H1 (cell line): Measurements from ENCODE around the gene GNAQ. TPM values are rescaled to one million over a fixed set of nuclear protein-coding genes. Genes with fewer than 3 reads are reported as not detected.
"Not testable (repeated sequence)": the region's sequence is repeated elsewhere in the genome, so short reads cannot be mapped to it uniquely, and the experiment has no call there.

ENCODE experiments used
- CTCF ChIA-PET: fragments of 300-600 bp; sonication (Branson Sonifier 250); formaldehyde crosslinking; loops from one replicate; lab custom pipeline; 2021; ENCODE audit not compliant: partially characterized antibody; lab: Charles Lee
- POLR2A ChIA-PET: fragments of 300-600 bp; sonication (Branson Sonifier 250); formaldehyde crosslinking; loops from one replicate; lab custom pipeline; 2021; ENCODE audit warnings: inconsistent platforms; ENCODE audit not compliant: partially characterized antibody; lab: Charles Lee
- DNase-seq, 2 experiments: peaks; one replicate each; pipeline versions ENCODE4 v3.0.0 to v3.0.0-alpha.2; 2010 to 2022; ENCODE audit warnings: low spot score in 2 of 2, low read depth in 1 of 2, mixed read lengths in 1 of 2
- FAIRE-seq: peaks from 2 replicates; lab custom pipeline; 2011; peaks lifted over from hg19 to GRCh38; lab: Jason Lieb, UNC
- H2AFZ ChIP-seq: 2 replicates; pipeline ENCODE4 v1.8.1; 2012; ENCODE audit warnings: low read length, inconsistent platforms
- H2AK5ac ChIP-seq: 2 replicates; pipeline ENCODE4 v1.6.1; 2013; ENCODE audit warnings: low read depth, low read length
- H2BK120ac ChIP-seq: replicated peaks from 2 replicates; pipeline ENCODE3; 2013; ENCODE audit warnings: low read depth, low read length, inconsistent platforms
- H2BK12ac ChIP-seq: 2 replicates; pipeline ENCODE4 v1.6.1; 2013; ENCODE audit warnings: low read depth, low read length
- H2BK15ac ChIP-seq: 2 replicates; pipeline ENCODE4 v1.6.1; 2013; ENCODE audit warnings: low read length
- H2BK20ac ChIP-seq: 2 replicates; pipeline ENCODE4 v1.6.1; 2013; ENCODE audit warnings: low read length
- H2BK5ac ChIP-seq: 2 replicates; pipeline ENCODE4 v1.6.1; 2013; ENCODE audit warnings: low read depth, low read length
- H3K14ac ChIP-seq: 2 replicates; pipeline ENCODE4 v1.6.1; 2013; ENCODE audit warnings: inconsistent platforms; ENCODE audit not compliant: insufficient read length
- H3K18ac ChIP-seq: 2 replicates; pipeline ENCODE4 v1.6.1; 2013; ENCODE audit warnings: low read length; ENCODE audit errors: extremely low read depth
- H3K23ac ChIP-seq: 2 replicates; pipeline ENCODE4 v1.6.1; 2013; ENCODE audit warnings: inconsistent platforms; ENCODE audit not compliant: insufficient read length
- H3K23me2 ChIP-seq: 2 replicates; pipeline ENCODE4 v1.6.1; 2013; ENCODE audit warnings: low read depth, low read length
- H3K27ac ChIP-seq: 2 replicates; pipeline ENCODE4 v1.6.1; 2011; ENCODE audit warnings: low read depth, low read length, inconsistent platforms
- H3K27me3 ChIP-seq, 4 experiments: replicated peaks in 1 of 4; 1 replicate in 1 of 4; 2 replicates in 3 of 4; pipeline versions ENCODE4 v1.6.1 to v1.8.1; 2011 to 2013; ENCODE audit warnings: low read length in 3 of 4, mild to moderate bottlenecking in 3 of 4, inconsistent platforms in 2 of 4, mixed read lengths in 2 of 4, moderate library complexity in 1 of 4; ENCODE audit not compliant: control insufficient read depth in 3 of 4, insufficient read depth in 3 of 4; ENCODE audit errors: extremely low read depth in 1 of 4
- H3K36me3 ChIP-seq, 4 experiments: 2 replicates each; pipeline versions ENCODE4 v1.6.1 to v1.8.1; 2011 to 2013; ENCODE audit warnings: mild to moderate bottlenecking in 4 of 4, low read length in 3 of 4, moderate library complexity in 2 of 4, control low read depth in 1 of 4, inconsistent platforms in 1 of 4; ENCODE audit not compliant: insufficient read depth in 4 of 4, control insufficient read depth in 2 of 4
- H3K4ac ChIP-seq: replicated peaks from 2 replicates; pipeline ENCODE3; 2013; ENCODE audit warnings: low read length, low read depth, mixed read lengths, inconsistent platforms; ENCODE audit not compliant: insufficient read length
- H3K4me1 ChIP-seq, 4 experiments: replicated peaks in 1 of 4; 1 replicate in 1 of 4; 2 replicates in 3 of 4; pipeline versions ENCODE4 v1.6.1 to v1.8.1; 2011 to 2013; ENCODE audit warnings: low read length in 3 of 4, inconsistent platforms in 2 of 4, mixed read lengths in 1 of 4; ENCODE audit not compliant: insufficient read depth in 4 of 4, control insufficient read depth in 3 of 4
- H3K4me2 ChIP-seq, 2 experiments: 2 replicates each; pipeline versions ENCODE4 v1.6.1 to v1.8.1; 2011 to 2013; ENCODE audit warnings: low read depth in 2 of 2, low read length in 2 of 2, control low read depth in 1 of 2, inconsistent platforms in 1 of 2, mild to moderate bottlenecking in 1 of 2; ENCODE audit not compliant: insufficient read depth in 1 of 2
- H3K4me3 ChIP-seq, 4 experiments: fragments of 200-600, 300-600 bp in 1 of 4; sonication (generic), shearing (Covaris generic), sonication (Bioruptor Twin) in 1 of 4; 2 replicates each; pipeline versions ENCODE4 v1.5.1 to v1.8.1; 2011 to 2016; ENCODE audit warnings: low read length in 4 of 4, low read depth in 3 of 4, control low read depth in 2 of 4, inconsistent platforms in 2 of 4, mild to moderate bottlenecking in 2 of 4, mixed read lengths in 1 of 4, moderate library complexity in 1 of 4; ENCODE audit not compliant: insufficient read depth in 2 of 4; ENCODE audit errors: extremely low read depth in 1 of 4
- H3K56ac ChIP-seq: replicated peaks from 2 replicates; pipeline ENCODE3; 2013; ENCODE audit warnings: low read depth, mild to moderate bottlenecking, mixed read lengths, low read length, inconsistent platforms; ENCODE audit not compliant: insufficient read length
- H3K79me1 ChIP-seq: 2 replicates; pipeline ENCODE4 v1.6.1; 2013; ENCODE audit warnings: low read depth, low read length, control low read depth
- H3K79me2 ChIP-seq, 2 experiments: 2 replicates each; pipeline versions ENCODE4 v1.6.1 to v1.8.1; 2012 to 2013; ENCODE audit warnings: low read length in 2 of 2, mild to moderate bottlenecking in 2 of 2, inconsistent platforms in 1 of 2; ENCODE audit not compliant: insufficient read depth in 2 of 2, control insufficient read depth in 1 of 2
- H3K9ac ChIP-seq, 4 experiments: replicated peaks in 1 of 4; 1 replicate in 1 of 4; 2 replicates in 3 of 4; pipeline versions ENCODE4 v1.6.1 to v1.8.1; 2011 to 2013; ENCODE audit warnings: low read depth in 3 of 4, low read length in 3 of 4, control low read depth in 2 of 4, mild to moderate bottlenecking in 2 of 4, moderate library complexity in 2 of 4, inconsistent platforms in 1 of 4; ENCODE audit errors: extremely low read depth in 1 of 4
- H3K9me3 ChIP-seq, 2 experiments: 2 replicates each; pipeline versions ENCODE4 v1.6.1 to v1.8.1; 2012 to 2013; ENCODE audit warnings: mild to moderate bottlenecking in 2 of 2, moderate library complexity in 2 of 2, control low read depth in 1 of 2, inconsistent platforms in 1 of 2, low read depth in 1 of 2, low read length in 1 of 2, mixed read lengths in 1 of 2; ENCODE audit not compliant: insufficient read depth in 2 of 2
- H4K20me1 ChIP-seq, 2 experiments: replicated peaks in 1 of 2; 2 replicates each; pipeline versions ENCODE3 to v1.8.1; 2011 to 2013; ENCODE audit warnings: inconsistent platforms in 2 of 2, low read length in 2 of 2, mild to moderate bottlenecking in 1 of 2; ENCODE audit not compliant: insufficient read depth in 2 of 2, control insufficient read depth in 1 of 2
- H4K5ac ChIP-seq: 2 replicates; pipeline ENCODE4 v1.6.1; 2013; ENCODE audit warnings: low read length, low read depth, mixed read lengths, inconsistent platforms; ENCODE audit not compliant: insufficient read length
- H4K8ac ChIP-seq: 2 replicates; pipeline ENCODE4 v1.8.0; 2013; ENCODE audit warnings: mild to moderate bottlenecking, moderate library complexity, low read length, inconsistent platforms; ENCODE audit not compliant: insufficient read depth; ENCODE audit errors: extremely low read depth
- H4K91ac ChIP-seq: replicated peaks from 2 replicates; pipeline ENCODE3; 2013; ENCODE audit warnings: low read length, mixed read lengths, inconsistent platforms; ENCODE audit not compliant: insufficient read length
- WGBS, 2 experiments: shearing (Covaris generic) in 1 of 2; methylation state at CpG; one replicate each; pipeline versions ENCODE4 v1.1.6 to v1.1.7; 2013 to 2015; ENCODE audit warnings: low lambda C conversion rate in 2 of 2, mixed read lengths in 2 of 2, inconsistent platforms in 1 of 2, low coverage in 1 of 2, missing lambda C conversion rate in 1 of 2; ENCODE audit not compliant: insufficient replicate concordance in 2 of 2, insufficient coverage in 1 of 2, insufficient read length in 1 of 2; ENCODE audit errors: extremely low coverage in 1 of 2, missing lambda C conversion rate in 1 of 2; 5-methylcytosine and 5-hydroxymethylcytosine counted together
- polyA plus RNA-seq, 7 experiments: library from polyadenylated mRNA; depleted of rRNA in 3 of 7; stranded (reverse) in 5 of 7; unstranded in 2 of 7; fragments of >200 nt in 5 of 7; fragments of 200-250 nt in 2 of 7; gene quantifications; 1 replicate in 5 of 7; 2 replicates in 1 of 7; 4 replicates in 1 of 7; pipeline versions ENCODE4 v1.2.1 to v1.2.3, GENCODE V29; 2011 to 2013; ENCODE audit warnings: missing spikeins in 2 of 7, mixed read lengths in 2 of 7
- total RNA-seq: library from RNA; stranded (reverse); fragmentation: NEBNext Ultra II Directional; extraction: Animal tissue kit (Norgen Biotek cat#: 25700); gene quantifications from 2 replicates; pipeline ENCODE4 v1.2.1, GENCODE V29; 2021

GNAQ gene
- total and polyA plus RNA-seq, 2 of the 8 experiments (the other 6 are each of a cell fraction or from before 2014, with no cell fraction given): 22.8 to 63.8 TPM

DNA sequence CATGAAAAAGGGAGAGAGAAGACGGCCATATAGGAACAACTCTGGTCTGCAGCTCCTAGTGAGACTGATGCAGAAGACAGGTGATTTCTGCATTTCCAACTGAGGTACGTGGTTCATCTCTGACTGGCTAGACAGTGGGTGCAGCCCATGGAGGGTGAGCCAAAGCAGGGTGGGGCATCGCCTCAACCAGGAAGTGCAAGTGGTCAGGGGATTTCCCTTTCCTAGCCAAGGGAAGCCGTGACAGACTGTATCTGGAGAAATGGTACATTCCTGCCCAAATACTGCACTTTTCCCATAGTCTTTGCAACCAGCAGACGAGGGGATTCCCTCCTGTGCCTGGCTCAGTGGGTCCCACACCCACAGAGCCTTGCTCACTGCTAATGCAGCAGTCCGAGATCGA, 22.6 kb upstream of the GNAQ start:
- H3K14ac ChIP-seq, H3K4ac ChIP-seq, H2BK12ac ChIP-seq, H3K18ac ChIP-seq, H3K23ac ChIP-seq, H3K4me2 ChIP-seq, H3K4me1 ChIP-seq, DNase-seq, H2AK5ac ChIP-seq, H3K9me3 ChIP-seq, H2BK20ac ChIP-seq, H4K5ac ChIP-seq, H4K91ac ChIP-seq, H4K20me1 ChIP-seq, POLR2A ChIA-PET, H2BK120ac ChIP-seq, H3K79me2 ChIP-seq, FAIRE-seq, H3K27me3 ChIP-seq, H3K9ac ChIP-seq, H3K23me2 ChIP-seq, H2BK15ac ChIP-seq, H3K4me3 ChIP-seq, H4K8ac ChIP-seq, H3K79me1 ChIP-seq, H3K27ac ChIP-seq, H3K36me3 ChIP-seq, H3K56ac ChIP-seq, H2BK5ac ChIP-seq: not testable (repeated sequence)
- CTCF ChIA-PET: interaction anchor here (1.2 to 4.4 kb wide), 3 partner anchors 18 to 42 kb away, joined by 3 to 27 read pairs (median 4); no protein-coding TSS in a partner anchor
- WGBS, 2 experiments: 86% methylated on average over 7 of the region's 7 CpGs; no CpG with 5 or more reads in 1 of the 2 experiments
- H2AFZ ChIP-seq: peak overlapping the region; percentile 76; the same call in 1 of the 2 replicates
